Stomach (tissue), 9 donors: ENCODE results near the gene RBKS. TPM values are rescaled to one million over a fixed set of nuclear protein-coding genes. Genes with fewer than 3 reads are reported as not detected.

Experiments
- DNase-seq, 2 donors: peaks; one replicate each; pipeline versions ENCODE4 v3.0.0 to v3.0.0-alpha.2; 2013 to 2019
- H3K27ac ChIP-seq, 5 donors: fragments of 200-600 bp in 4 of 5; sonication (generic) in 4 of 5; one replicate each; pipeline ENCODE4 v1.5.1; 2013 to 2019; ENCODE audit warnings: mild to moderate bottlenecking in 1 of 5, moderate library complexity in 1 of 5
- H3K27me3 ChIP-seq, 3 donors: fragments of 200-600 bp; sonication (generic); one replicate each; pipeline ENCODE4 v1.5.1; 2017 to 2019; ENCODE audit warnings: mixed run types in 1 of 3
- H3K36me3 ChIP-seq, 4 donors: fragments of 200-600 bp; sonication (generic); 1 replicate in 3 of 4; 2 replicates in 1 of 4; pipeline ENCODE4 v1.5.1; 2016 to 2019
- H3K4me1 ChIP-seq, 4 donors: fragments of 200-600 bp; sonication (generic); one replicate each; pipeline ENCODE4 v1.5.1; 2016 to 2019
- H3K4me3 ChIP-seq, 4 donors: fragments of 200-600 bp; sonication (generic) in 3 of 4; one replicate each; pipeline ENCODE4 v1.5.1; 2016 to 2019; ENCODE audit warnings: mild to moderate bottlenecking in 1 of 4
- H3K9me3 ChIP-seq, 4 donors: fragments of 200-600 bp; sonication (generic); one replicate each; pipeline ENCODE4 v1.5.1; 2016 to 2019
- CTCF ChIP-seq, 7 experiments: fragments of 450-650 bp in 4 of 7; fragments of 200-600 bp in 3 of 7; sonication (generic) in 3 of 7; IDR thresholded peaks; one replicate each; pipeline ENCODE4 v1.5.1; 2016 to 2019; ENCODE audit warnings: antibody characterized with exemption in 7 of 7, control low read depth in 2 of 7, mild to moderate bottlenecking in 1 of 7
- EP300 ChIP-seq: sonication (generic); formaldehyde crosslinking; IDR thresholded peaks from one replicate; pipeline ENCODE4 v1.6.1; 2017; ENCODE audit warnings: antibody characterized with exemption
- POLR2A ChIP-seq, 4 donors: fragments of 450-650 bp; IDR thresholded peaks; one replicate each; pipeline ENCODE4 v1.6.1; 2016; ENCODE audit warnings: antibody characterized with exemption in 4 of 4, control low read depth in 2 of 4, mild to moderate bottlenecking in 1 of 4, moderate library complexity in 1 of 4
- POLR2AphosphoS5 ChIP-seq, 3 donors: sonication (generic); formaldehyde crosslinking; IDR thresholded peaks; one replicate each; pipeline ENCODE4 v1.6.1; 2016; ENCODE audit warnings: antibody characterized with exemption in 3 of 3
- WGBS, 5 donors: extraction: QIAGEN DNeasy Blood & Tissue Kit in 3 of 5; methylation state at CpG; one replicate each; pipeline versions ENCODE4 v1.1.5 to v1.1.7; 2013 to 2018; 5-methylcytosine and 5-hydroxymethylcytosine counted together
- intact Hi-C: fragments of 100-400 bp; cut with DNase I; formaldehyde crosslinking; loops from one replicate; pipeline ENCODE4 v1.15.1; 2023; ENCODE audit warnings: low total_unique reads
- polyA plus RNA-seq, 3 donors: library from polyadenylated mRNA; stranded (reverse); fragments of 200-250 nt; gene quantifications; one replicate each; pipeline ENCODE4 v1.2.3, GENCODE V29; 2013
- total RNA-seq, 5 donors: library from RNA; depleted of rRNA; stranded (reverse); fragments of >200 nt; gene quantifications; one replicate each; pipeline versions ENCODE4 v1.1.0 to v1.2.3, GENCODE V29; 2014 to 2016
- donor health status: healthy with polysubstance abuse.
- donor health status: Bipolar disorder and iron deficiency.
- donor health status: healthy.

Gene RBKS
- total and polyA plus RNA-seq, 8 donors = 0.76 to 2.9 (median 1.9) TPM; not detected in 3

- DNase-seq = peak in 1 of 2 donors; percentile 57
- no peaks in the 10 kb centered on the region for H3K9me3 ChIP-seq
- peaks cover 0 to 42% (median 26%) of the 10 kb centered on the region in 4 donors for H3K4me1 ChIP-seq
- intact Hi-C loops = no loop called here
- H3K4me3 ChIP-seq = peak overlapping the region; percentile 61 to 87 (median 70)
- TF ChIP-seq POLR2A (IDR thresholded peaks at IDR 0.05) = no peak
- no peak for TF ChIP-seq POLR2AphosphoS5 (IDR thresholded peaks at IDR 0.05)
- TF ChIP-seq EP300 = no peak
- no peak for TF ChIP-seq CTCF (IDR thresholded peaks at IDR 0.05)
- 12 to 22% (median 17%) methylated on average over 9 to 10 of the region's 10 CpGs for WGBS, 5 donors
- peaks cover 0 to 5% (median 0%) of the 10 kb centered on the region in 4 donors for H3K36me3 ChIP-seq
- H3K27ac ChIP-seq = peak overlapping the region; percentile 92 to 99 (median 96)
- no peaks in the 10 kb centered on the region for H3K27me3 ChIP-seq
Observed at GRCh38 chr2:27889774-27890145, 427 bp downstream of the RBKS start.

- Histone ChIP-seq H3K27me3 (no peaks in the 10 kb centered on the region), H3K4me3 (peak overlapping the region in 1 of 4 donors; percentile 87), H3K27ac (peak overlapping the region in 2 of 5 donors; percentile 92 to 99), H3K9me3 (no peaks in the 10 kb centered on the region), H3K4me1 (peaks cover 0 to 42% (median 26%) of the 10 kb centered on the region in 4 donors), H3K36me3 (no peaks in the 10 kb centered on the region)
- TF ChIP-seq CTCF (IDR thresholded peaks at IDR 0.05) = no peak
- TF ChIP-seq POLR2AphosphoS5 (IDR thresholded peaks at IDR 0.05) = no peak
- DNase-seq = no peak
- WGBS, 5 donors = 64 to 75% (median 65%) methylated on average over 3 of the region's 3 CpGs
- intact Hi-C loops = no loop called here
Observed at GRCh38 chr2:27888790-27889189, 1.4 kb downstream of the RBKS start.

- WGBS, 5 donors = 80 to 89% (median 85%) methylated on average over 3 of the region's 3 CpGs
- Histone ChIP-seq H3K4me3 (no peak overlapping the region), H3K27me3 (no peaks in the 10 kb centered on the region), H3K9me3 (no peaks in the 10 kb centered on the region), H3K36me3 (no peaks in the 10 kb centered on the region), H3K27ac (peak overlapping the region in 3 of 5 donors; percentile 55 to 99 (median 92)), H3K4me1 (peaks cover 0 to 41% (median 26%) of the 10 kb centered on the region in 4 donors)
- TF ChIP-seq POLR2AphosphoS5 (IDR thresholded peaks at IDR 0.05) (no peak), CTCF (IDR thresholded peaks at IDR 0.05) (no peak), EP300 (no peak), POLR2A (IDR thresholded peaks at IDR 0.05) (no peak)
- no peak for DNase-seq
- intact Hi-C loops = no loop called here
Observed at GRCh38 chr2:27887830-27888229, 2.4 kb downstream of the RBKS start.

GRCh38 chr2:27887111-27887510 lies 3.1 kb downstream of the RBKS start:
- intact Hi-C loops = no loop called here
- H3K36me3 ChIP-seq = no peaks in the 10 kb centered on the region
- H3K27ac ChIP-seq = peak overlapping the region in 1 of 5 donors; percentile 99
- H3K4me3 ChIP-seq = no peak overlapping the region
- TF ChIP-seq EP300 (no peak), POLR2AphosphoS5 (IDR thresholded peaks at IDR 0.05) (no peak), CTCF (IDR thresholded peaks at IDR 0.05) (no peak), POLR2A (IDR thresholded peaks at IDR 0.05) (no peak)
- peaks cover 0 to 34% (median 22%) of the 10 kb centered on the region in 4 donors for H3K4me1 ChIP-seq
- no peaks in the 10 kb centered on the region for H3K9me3 ChIP-seq
- no peak for DNase-seq
- H3K27me3 ChIP-seq = no peaks in the 10 kb centered on the region
- 25 to 75% (median 55%) methylated on average over 2 of the region's 2 CpGs for WGBS, 5 donors
